H1 (cell line): Measurements from ENCODE around the gene ATG16L2. TPM values are rescaled to one million over a fixed set of nuclear protein-coding genes. Genes with fewer than 3 reads are reported as not detected.

Experiments used
- CTCF ChIA-PET: fragments of 300-600 bp; sonication (Branson Sonifier 250); formaldehyde crosslinking; loops from one replicate; lab custom pipeline; 2021; ENCODE audit not compliant: partially characterized antibody; lab: Charles Lee
- POLR2A ChIA-PET: fragments of 300-600 bp; sonication (Branson Sonifier 250); formaldehyde crosslinking; loops from one replicate; lab custom pipeline; 2021; ENCODE audit warnings: inconsistent platforms; ENCODE audit not compliant: partially characterized antibody; lab: Charles Lee
- DNase-seq, 2 experiments: peaks; one replicate each; pipeline versions ENCODE4 v3.0.0 to v3.0.0-alpha.2; 2010 to 2022; ENCODE audit warnings: low spot score in 2 of 2, low read depth in 1 of 2, mixed read lengths in 1 of 2
- FAIRE-seq: peaks from 2 replicates; lab custom pipeline; 2011; peaks lifted over from hg19 to GRCh38; lab: Jason Lieb, UNC
- H2AFZ ChIP-seq: 2 replicates; pipeline ENCODE4 v1.8.1; 2012; ENCODE audit warnings: low read length, inconsistent platforms
- H2AK5ac ChIP-seq: 2 replicates; pipeline ENCODE4 v1.6.1; 2013; ENCODE audit warnings: low read depth, low read length
- H2BK120ac ChIP-seq: replicated peaks from 2 replicates; pipeline ENCODE3; 2013; ENCODE audit warnings: low read depth, low read length, inconsistent platforms
- H2BK12ac ChIP-seq: 2 replicates; pipeline ENCODE4 v1.6.1; 2013; ENCODE audit warnings: low read depth, low read length
- H2BK15ac ChIP-seq: 2 replicates; pipeline ENCODE4 v1.6.1; 2013; ENCODE audit warnings: low read length
- H2BK20ac ChIP-seq: 2 replicates; pipeline ENCODE4 v1.6.1; 2013; ENCODE audit warnings: low read length
- H2BK5ac ChIP-seq: 2 replicates; pipeline ENCODE4 v1.6.1; 2013; ENCODE audit warnings: low read depth, low read length
- H3K14ac ChIP-seq: 2 replicates; pipeline ENCODE4 v1.6.1; 2013; ENCODE audit warnings: inconsistent platforms; ENCODE audit not compliant: insufficient read length
- H3K18ac ChIP-seq: 2 replicates; pipeline ENCODE4 v1.6.1; 2013; ENCODE audit warnings: low read length; ENCODE audit errors: extremely low read depth
- H3K23ac ChIP-seq: 2 replicates; pipeline ENCODE4 v1.6.1; 2013; ENCODE audit warnings: inconsistent platforms; ENCODE audit not compliant: insufficient read length
- H3K23me2 ChIP-seq: 2 replicates; pipeline ENCODE4 v1.6.1; 2013; ENCODE audit warnings: low read depth, low read length
- H3K27ac ChIP-seq: 2 replicates; pipeline ENCODE4 v1.6.1; 2011; ENCODE audit warnings: low read depth, low read length, inconsistent platforms
- H3K27me3 ChIP-seq, 4 experiments: replicated peaks in 1 of 4; 1 replicate in 1 of 4; 2 replicates in 3 of 4; pipeline versions ENCODE4 v1.6.1 to v1.8.1; 2011 to 2013; ENCODE audit warnings: low read length in 3 of 4, mild to moderate bottlenecking in 3 of 4, inconsistent platforms in 2 of 4, mixed read lengths in 2 of 4, moderate library complexity in 1 of 4; ENCODE audit not compliant: control insufficient read depth in 3 of 4, insufficient read depth in 3 of 4; ENCODE audit errors: extremely low read depth in 1 of 4
- H3K36me3 ChIP-seq, 4 experiments: 2 replicates each; pipeline versions ENCODE4 v1.6.1 to v1.8.1; 2011 to 2013; ENCODE audit warnings: mild to moderate bottlenecking in 4 of 4, low read length in 3 of 4, moderate library complexity in 2 of 4, control low read depth in 1 of 4, inconsistent platforms in 1 of 4; ENCODE audit not compliant: insufficient read depth in 4 of 4, control insufficient read depth in 2 of 4
- H3K4ac ChIP-seq: replicated peaks from 2 replicates; pipeline ENCODE3; 2013; ENCODE audit warnings: low read length, low read depth, mixed read lengths, inconsistent platforms; ENCODE audit not compliant: insufficient read length
- H3K4me1 ChIP-seq, 4 experiments: replicated peaks in 1 of 4; 1 replicate in 1 of 4; 2 replicates in 3 of 4; pipeline versions ENCODE4 v1.6.1 to v1.8.1; 2011 to 2013; ENCODE audit warnings: low read length in 3 of 4, inconsistent platforms in 2 of 4, mixed read lengths in 1 of 4; ENCODE audit not compliant: insufficient read depth in 4 of 4, control insufficient read depth in 3 of 4
- H3K4me2 ChIP-seq, 2 experiments: 2 replicates each; pipeline versions ENCODE4 v1.6.1 to v1.8.1; 2011 to 2013; ENCODE audit warnings: low read depth in 2 of 2, low read length in 2 of 2, control low read depth in 1 of 2, inconsistent platforms in 1 of 2, mild to moderate bottlenecking in 1 of 2; ENCODE audit not compliant: insufficient read depth in 1 of 2
- H3K4me3 ChIP-seq, 4 experiments: fragments of 200-600, 300-600 bp in 1 of 4; sonication (generic), shearing (Covaris generic), sonication (Bioruptor Twin) in 1 of 4; 2 replicates each; pipeline versions ENCODE4 v1.5.1 to v1.8.1; 2011 to 2016; ENCODE audit warnings: low read length in 4 of 4, low read depth in 3 of 4, control low read depth in 2 of 4, inconsistent platforms in 2 of 4, mild to moderate bottlenecking in 2 of 4, mixed read lengths in 1 of 4, moderate library complexity in 1 of 4; ENCODE audit not compliant: insufficient read depth in 2 of 4; ENCODE audit errors: extremely low read depth in 1 of 4
- H3K56ac ChIP-seq: replicated peaks from 2 replicates; pipeline ENCODE3; 2013; ENCODE audit warnings: low read depth, mild to moderate bottlenecking, mixed read lengths, low read length, inconsistent platforms; ENCODE audit not compliant: insufficient read length
- H3K79me1 ChIP-seq: 2 replicates; pipeline ENCODE4 v1.6.1; 2013; ENCODE audit warnings: low read depth, low read length, control low read depth
- H3K79me2 ChIP-seq, 2 experiments: 2 replicates each; pipeline versions ENCODE4 v1.6.1 to v1.8.1; 2012 to 2013; ENCODE audit warnings: low read length in 2 of 2, mild to moderate bottlenecking in 2 of 2, inconsistent platforms in 1 of 2; ENCODE audit not compliant: insufficient read depth in 2 of 2, control insufficient read depth in 1 of 2
- H3K9ac ChIP-seq, 4 experiments: replicated peaks in 1 of 4; 1 replicate in 1 of 4; 2 replicates in 3 of 4; pipeline versions ENCODE4 v1.6.1 to v1.8.1; 2011 to 2013; ENCODE audit warnings: low read depth in 3 of 4, low read length in 3 of 4, control low read depth in 2 of 4, mild to moderate bottlenecking in 2 of 4, moderate library complexity in 2 of 4, inconsistent platforms in 1 of 4; ENCODE audit errors: extremely low read depth in 1 of 4
- H3K9me3 ChIP-seq, 2 experiments: 2 replicates each; pipeline versions ENCODE4 v1.6.1 to v1.8.1; 2012 to 2013; ENCODE audit warnings: mild to moderate bottlenecking in 2 of 2, moderate library complexity in 2 of 2, control low read depth in 1 of 2, inconsistent platforms in 1 of 2, low read depth in 1 of 2, low read length in 1 of 2, mixed read lengths in 1 of 2; ENCODE audit not compliant: insufficient read depth in 2 of 2
- H4K20me1 ChIP-seq, 2 experiments: replicated peaks in 1 of 2; 2 replicates each; pipeline versions ENCODE3 to v1.8.1; 2011 to 2013; ENCODE audit warnings: inconsistent platforms in 2 of 2, low read length in 2 of 2, mild to moderate bottlenecking in 1 of 2; ENCODE audit not compliant: insufficient read depth in 2 of 2, control insufficient read depth in 1 of 2
- H4K5ac ChIP-seq: 2 replicates; pipeline ENCODE4 v1.6.1; 2013; ENCODE audit warnings: low read length, low read depth, mixed read lengths, inconsistent platforms; ENCODE audit not compliant: insufficient read length
- H4K8ac ChIP-seq: 2 replicates; pipeline ENCODE4 v1.8.0; 2013; ENCODE audit warnings: mild to moderate bottlenecking, moderate library complexity, low read length, inconsistent platforms; ENCODE audit not compliant: insufficient read depth; ENCODE audit errors: extremely low read depth
- H4K91ac ChIP-seq: replicated peaks from 2 replicates; pipeline ENCODE3; 2013; ENCODE audit warnings: low read length, mixed read lengths, inconsistent platforms; ENCODE audit not compliant: insufficient read length
- WGBS, 2 experiments: shearing (Covaris generic) in 1 of 2; methylation state at CpG; one replicate each; pipeline versions ENCODE4 v1.1.6 to v1.1.7; 2013 to 2015; ENCODE audit warnings: low lambda C conversion rate in 2 of 2, mixed read lengths in 2 of 2, inconsistent platforms in 1 of 2, low coverage in 1 of 2, missing lambda C conversion rate in 1 of 2; ENCODE audit not compliant: insufficient replicate concordance in 2 of 2, insufficient coverage in 1 of 2, insufficient read length in 1 of 2; ENCODE audit errors: extremely low coverage in 1 of 2, missing lambda C conversion rate in 1 of 2; 5-methylcytosine and 5-hydroxymethylcytosine counted together
- polyA plus RNA-seq, 7 experiments: library from polyadenylated mRNA; depleted of rRNA in 3 of 7; stranded (reverse) in 5 of 7; unstranded in 2 of 7; fragments of >200 nt in 5 of 7; fragments of 200-250 nt in 2 of 7; gene quantifications; 1 replicate in 5 of 7; 2 replicates in 1 of 7; 4 replicates in 1 of 7; pipeline versions ENCODE4 v1.2.1 to v1.2.3, GENCODE V29; 2011 to 2013; ENCODE audit warnings: missing spikeins in 2 of 7, mixed read lengths in 2 of 7
- total RNA-seq: library from RNA; stranded (reverse); fragmentation: NEBNext Ultra II Directional; extraction: Animal tissue kit (Norgen Biotek cat#: 25700); gene quantifications from 2 replicates; pipeline ENCODE4 v1.2.1, GENCODE V29; 2021

Gene ATG16L2
- total and polyA plus RNA-seq, 2 of the 8 experiments (the other 6 are each of a cell fraction or from before 2014, with no cell fraction given): 11.0 to 18.5 TPM

- Histone ChIP-seq H3K23ac (no peak overlapping the region), H3K79me2 (no peaks in the 10 kb centered on the region), H4K91ac (no peak overlapping the region), H2BK12ac (no peak overlapping the region), H3K9ac (no peak overlapping the region), H4K20me1 (no peaks in the 10 kb centered on the region), H3K4me1 (peaks cover 0 to 7% (median 5%) of the 10 kb centered on the region in 4 experiments; a peak in 5 of 7 replicates), H3K23me2 (no peaks in the 10 kb centered on the region), H3K14ac (no peak overlapping the region), H3K27me3 (no peaks in the 10 kb centered on the region), H3K4me3 (peak overlapping the region in 2 of 4 experiments; percentile 86 to 93; a peak in 4 of 8 replicates), H3K4ac (no peak overlapping the region), H3K27ac (no peak overlapping the region), H2BK5ac (no peak overlapping the region), H3K4me2 (peak overlapping the region; percentile 7 to 63), H2BK20ac (no peak overlapping the region), H3K9me3 (no peaks in the 10 kb centered on the region), H3K36me3 (no peaks in the 10 kb centered on the region), H3K56ac (no peak overlapping the region), H4K8ac (no peak overlapping the region), H3K79me1 (no peaks in the 10 kb centered on the region), H2AFZ (no peak overlapping the region), H2BK15ac (no peak overlapping the region), H2AK5ac (no peak overlapping the region), H3K18ac (no peak overlapping the region), H2BK120ac (no peak overlapping the region), H4K5ac (no peak overlapping the region)
- 88% methylated on average over 2 of the region's 2 CpGs; no CpG with 5 or more reads in 1 of the 2 experiments for WGBS, 2 experiments
- FAIRE-seq (no peak), DNase-seq (no peak)
- ChIA-PET CTCF (interaction anchor here (0.5 to 4.8 kb wide), 31 partner anchors 9 to 388 kb away, joined by 3 to 105 read pairs (median 5); partner anchors contain the start of gene ARAP1), POLR2A (interaction anchor here (1.1 to 2.1 kb wide), 6 partner anchors 11 to 68 kb away, joined by 3 to 8 read pairs (median 5); no protein-coding TSS in a partner anchor)
These were observed 21.2 kb upstream of the ATG16L2 start for GRCh38 chr11:72793076-72793424.
